H9 (cell line): ENCODE measurements around the gene APCDD1L. TPM values are rescaled to one million over a fixed set of nuclear protein-coding genes. Genes with fewer than 3 reads are reported as not detected.

ENCODE experiments used
- DNase-seq: peaks from one replicate; pipeline ENCODE4 v3.0.0-alpha.2; 2017
- H2AFZ ChIP-seq: one replicate; pipeline ENCODE4 v1.6.1; 2013; ENCODE audit warnings: mild to moderate bottlenecking, low read length, control low read depth, moderate library complexity
- H2AK5ac ChIP-seq: 2 replicates; pipeline ENCODE4 v1.6.1; 2013; ENCODE audit warnings: low read length, control low read depth, mixed read lengths; ENCODE audit not compliant: insufficient read length
- H2BK120ac ChIP-seq: one replicate; pipeline ENCODE4 v1.6.1; 2013; ENCODE audit warnings: low read depth, mild to moderate bottlenecking, low read length, control low read depth, inconsistent platforms; ENCODE audit not compliant: poor library complexity, severe bottlenecking
- H2BK12ac ChIP-seq: 2 replicates; pipeline ENCODE4 v1.6.1; 2013; ENCODE audit warnings: low read length, control low read depth, mixed read lengths, low read depth; ENCODE audit not compliant: insufficient read length
- H2BK15ac ChIP-seq: 2 replicates; pipeline ENCODE4 v1.6.1; 2013; ENCODE audit warnings: low read depth, low read length, control low read depth
- H2BK20ac ChIP-seq: one replicate; pipeline ENCODE4 v1.6.1; 2013; ENCODE audit warnings: low read depth, mild to moderate bottlenecking, low read length, control low read depth, inconsistent platforms; ENCODE audit not compliant: poor library complexity, severe bottlenecking
- H2BK5ac ChIP-seq: 2 replicates; pipeline ENCODE4 v1.6.1; 2013; ENCODE audit warnings: low read length, control low read depth, mixed read lengths; ENCODE audit not compliant: insufficient read length
- H3K14ac ChIP-seq: 2 replicates; pipeline ENCODE4 v1.6.1; 2013; ENCODE audit warnings: low read length, control low read depth; ENCODE audit not compliant: insufficient read depth
- H3K18ac ChIP-seq: 2 replicates; pipeline ENCODE4 v1.6.1; 2013; ENCODE audit warnings: low read depth, mild to moderate bottlenecking, mixed read lengths, low read length, control low read depth; ENCODE audit not compliant: insufficient read length
- H3K23ac ChIP-seq: 2 replicates; pipeline ENCODE4 v1.6.1; 2013; ENCODE audit warnings: low read length, control low read depth, mixed read lengths, low read depth; ENCODE audit not compliant: insufficient read length
- H3K23me2 ChIP-seq: 2 replicates; pipeline ENCODE4 v1.6.1; 2013; ENCODE audit warnings: low read depth, mild to moderate bottlenecking, mixed read lengths, low read length, control low read depth; ENCODE audit not compliant: insufficient read length, poor library complexity, severe bottlenecking
- H3K27ac ChIP-seq: 2 replicates; pipeline ENCODE4 v1.5.1; 2013; ENCODE audit warnings: low read length, control low read depth, mixed read lengths, low read depth; ENCODE audit not compliant: insufficient read length
- H3K27me3 ChIP-seq: 2 replicates; pipeline ENCODE4 v1.6.1; 2013; ENCODE audit warnings: low read length, control low read depth, inconsistent platforms; ENCODE audit not compliant: insufficient read depth
- H3K4ac ChIP-seq: 2 replicates; pipeline ENCODE4 v1.6.1; 2013; ENCODE audit warnings: low read depth, mild to moderate bottlenecking, control low read depth, inconsistent platforms, low read length, moderate library complexity
- H3K4me1 ChIP-seq: 2 replicates; pipeline ENCODE4 v1.6.1; 2013; ENCODE audit warnings: low read length, control low read depth, inconsistent platforms; ENCODE audit not compliant: insufficient read depth
- H3K4me2 ChIP-seq: 2 replicates; pipeline ENCODE4 v1.6.1; 2013; ENCODE audit warnings: low read length, control low read depth, mixed read lengths; ENCODE audit not compliant: insufficient read length, insufficient read depth
- H3K56ac ChIP-seq: 2 replicates; pipeline ENCODE4 v1.6.1; 2013; ENCODE audit warnings: low read depth, mild to moderate bottlenecking, mixed read lengths, low read length, control low read depth; ENCODE audit not compliant: insufficient read length
- H3K79me1 ChIP-seq: 2 replicates; pipeline ENCODE4 v1.6.1; 2013; ENCODE audit warnings: low read depth, mild to moderate bottlenecking, moderate library complexity, low read length, control low read depth, inconsistent platforms; ENCODE audit not compliant: insufficient read depth, poor library complexity, severe bottlenecking
- H3K79me2 ChIP-seq: 2 replicates; pipeline ENCODE4 v1.6.1; 2013; ENCODE audit warnings: low read length, control low read depth, inconsistent platforms; ENCODE audit not compliant: insufficient read depth
- H3K9ac ChIP-seq: 2 replicates; pipeline ENCODE4 v1.6.1; 2013; ENCODE audit warnings: low read length, control low read depth, mixed read lengths; ENCODE audit not compliant: insufficient read length; ENCODE audit errors: extremely low read depth
- H3K9me3 ChIP-seq: one replicate; pipeline ENCODE4 v1.6.1; 2013; ENCODE audit warnings: low read depth, low read length, inconsistent platforms; ENCODE audit not compliant: control insufficient read depth
- H3T11ph ChIP-seq: one replicate; pipeline ENCODE4 v1.6.1; 2013; ENCODE audit warnings: mild to moderate bottlenecking, low read length, control low read depth, inconsistent platforms
- H4K20me1 ChIP-seq: one replicate; pipeline ENCODE4 v1.6.1; 2013; ENCODE audit not compliant: control insufficient read depth, insufficient read length, insufficient read depth
- H4K5ac ChIP-seq: 2 replicates; pipeline ENCODE4 v1.6.1; 2013; ENCODE audit warnings: low read depth, mild to moderate bottlenecking, mixed read lengths, low read length, control low read depth; ENCODE audit not compliant: insufficient read length
- H4K8ac ChIP-seq: replicated peaks from 2 replicates; pipeline ENCODE4 v1.6.1; 2013; ENCODE audit warnings: low read length, control low read depth, mixed read lengths, low read depth; ENCODE audit not compliant: insufficient read length
- H4K91ac ChIP-seq: 2 replicates; pipeline ENCODE4 v1.6.1; 2013; ENCODE audit warnings: low read depth, mild to moderate bottlenecking, moderate library complexity, mixed read lengths, low read length, control low read depth; ENCODE audit not compliant: insufficient read length
- H3K27ac Mint-ChIP-seq, 3 experiments: 2 replicates in 2 of 3; 3 replicates in 1 of 3; pipeline ENCODE4 v1.8.0; 2020 to 2021; ENCODE audit warnings: mixed read lengths in 3 of 3, mild to moderate bottlenecking in 1 of 3, moderate library complexity in 1 of 3
- H3K27me3 Mint-ChIP-seq: 2 replicates; pipeline ENCODE4 v1.8.0; 2021; ENCODE audit warnings: low read depth, mild to moderate bottlenecking, moderate library complexity, mixed read lengths
- H3K36me3 Mint-ChIP-seq, 3 experiments: 2 replicates in 2 of 3; 3 replicates in 1 of 3; pipeline ENCODE4 v1.8.0; 2020 to 2021; ENCODE audit warnings: low read depth in 3 of 3, mixed read lengths in 3 of 3; ENCODE audit not compliant: insufficient read depth in 1 of 3
- H3K4me1 Mint-ChIP-seq, 2 experiments: 2 replicates each; pipeline ENCODE4 v1.8.0; 2020; ENCODE audit warnings: mixed read lengths in 2 of 2
- H3K4me3 Mint-ChIP-seq, 2 experiments: 2 replicates in 1 of 2; 3 replicates in 1 of 2; pipeline ENCODE4 v1.8.0; 2020 to 2021; ENCODE audit warnings: mild to moderate bottlenecking in 2 of 2, mixed read lengths in 2 of 2, moderate library complexity in 1 of 2
- H3K9me3 Mint-ChIP-seq, 2 experiments: 2 replicates in 1 of 2; 3 replicates in 1 of 2; pipeline ENCODE4 v1.8.0; 2020; ENCODE audit warnings: mild to moderate bottlenecking in 2 of 2, mixed read lengths in 2 of 2, moderate library complexity in 1 of 2
- CTCF ChIP-seq: fragments of 200-600 bp; sonication (generic); conservative IDR thresholded peaks from 3 replicates; pipeline ENCODE4 v1.8.0; 2021; ENCODE audit warnings: antibody characterized with exemption, mild to moderate bottlenecking
- WGBS: extraction: QIAGEN DNeasy Blood & Tissue Kit; methylation state at CpG from one replicate; pipeline ENCODE4 v1.1.7; 2013; ENCODE audit warnings: missing lambda C conversion rate, low lambda C conversion rate, mixed read lengths; ENCODE audit not compliant: insufficient read length; ENCODE audit errors: extremely low coverage; 5-methylcytosine and 5-hydroxymethylcytosine counted together
- long read RNA-seq: library from polyadenylated mRNA; unstranded; transcript quantifications from one replicate; pipeline ENCODE4 v2.0.0, GENCODE V29; 2020
- total RNA-seq: library from RNA; stranded (reverse); gene quantifications from 2 replicates; pipeline ENCODE4 v1.2.1, GENCODE V29; 2021

Gene APCDD1L
- total RNA-seq, result 0.68 and 1.1 TPM in 2 replicates
- long read RNA-seq, partial matches to known transcripts, result 1 of 3 reads
- long read RNA-seq, other reads (novel, unspliced or antisense), result 2 of 3 reads

GRCh38 chr20:58515233-58516212 lies at the start of gene APCDD1L:
TSS of gene APCDD1L (minus strand) at chr20:58515399. CDS start at chr20:58514707, 692 bp downstream.
- no peak within 1 kb of the TSS for H2AFZ ChIP-seq
- no CpG with 5 or more reads among the region's 28 CpGs for WGBS

More at GRCh38 chr20:58515233-58516212, at the start of gene APCDD1L:
- H3K36me3 Mint-ChIP-seq, result peaks cover 0 to 17% (median 0%) of the 10 kb centered on the region in 3 experiments; a peak in 4 of 7 replicates
- Histone ChIP-seq H3T11ph (no peak within 1 kb of the TSS), H3K27ac (no peak within 1 kb of the TSS), H3K4ac (no peak within 1 kb of the TSS), H3K23me2 (peaks cover 13% of the 10 kb centered on the region), H3K79me2 (no peaks in the 10 kb centered on the region), H3K9me3 (no peaks in the 10 kb centered on the region), H2BK20ac (no peak within 1 kb of the TSS), H3K27me3 (peaks cover 18% of the 10 kb centered on the region; the same call in 1 of the 2 replicates), H3K23ac (no peak within 1 kb of the TSS), H3K4me2 (peak within 1 kb of the TSS; percentile 83), H3K56ac (no peak within 1 kb of the TSS), H2BK12ac (no peak within 1 kb of the TSS), H2BK5ac (no peak within 1 kb of the TSS), H3K9ac (no peak within 1 kb of the TSS), H2BK15ac (no peak within 1 kb of the TSS), H3K4me1 (no peaks in the 10 kb centered on the region), H4K8ac (no peak within 1 kb of the TSS), H3K14ac (no peak within 1 kb of the TSS), H2AK5ac (no peak within 1 kb of the TSS), H3K79me1 (no peaks in the 10 kb centered on the region), H4K5ac (no peak within 1 kb of the TSS), H3K18ac (no peak within 1 kb of the TSS), H4K20me1 (no peaks in the 10 kb centered on the region), H2BK120ac (no peak within 1 kb of the TSS), H4K91ac (no peak within 1 kb of the TSS)
- no peak for TF ChIP-seq CTCF
- DNase-seq, result peak; percentile 74
- peak within 1 kb of the TSS; percentile 68 to 83 for H3K4me3 Mint-ChIP-seq
- H3K27ac Mint-ChIP-seq, result no peak within 1 kb of the TSS; a peak in 1 of 7 replicates
- H3K27me3 Mint-ChIP-seq, result peaks cover 84% of the 10 kb centered on the region
- peaks cover 20 to 25% of the 10 kb centered on the region in 2 experiments for H3K4me1 Mint-ChIP-seq
- peaks cover 0 to 13% of the 10 kb centered on the region in 2 experiments; a peak in 3 of 5 replicates for H3K9me3 Mint-ChIP-seq
